DMS 273 (cell line): ENCODE measurements around the gene TNIK.
"Not testable (repeated sequence)": the region's sequence is repeated elsewhere in the genome, so short reads cannot be mapped to it uniquely, and the experiment has no call there.

ENCODE experiments used
- DNase-seq: peaks from one replicate; lab custom pipeline; 2025; ENCODE audit not compliant: unreplicated experiment; lab: John Stamatoyannopoulos, UW

The TNIK gene

DNA sequence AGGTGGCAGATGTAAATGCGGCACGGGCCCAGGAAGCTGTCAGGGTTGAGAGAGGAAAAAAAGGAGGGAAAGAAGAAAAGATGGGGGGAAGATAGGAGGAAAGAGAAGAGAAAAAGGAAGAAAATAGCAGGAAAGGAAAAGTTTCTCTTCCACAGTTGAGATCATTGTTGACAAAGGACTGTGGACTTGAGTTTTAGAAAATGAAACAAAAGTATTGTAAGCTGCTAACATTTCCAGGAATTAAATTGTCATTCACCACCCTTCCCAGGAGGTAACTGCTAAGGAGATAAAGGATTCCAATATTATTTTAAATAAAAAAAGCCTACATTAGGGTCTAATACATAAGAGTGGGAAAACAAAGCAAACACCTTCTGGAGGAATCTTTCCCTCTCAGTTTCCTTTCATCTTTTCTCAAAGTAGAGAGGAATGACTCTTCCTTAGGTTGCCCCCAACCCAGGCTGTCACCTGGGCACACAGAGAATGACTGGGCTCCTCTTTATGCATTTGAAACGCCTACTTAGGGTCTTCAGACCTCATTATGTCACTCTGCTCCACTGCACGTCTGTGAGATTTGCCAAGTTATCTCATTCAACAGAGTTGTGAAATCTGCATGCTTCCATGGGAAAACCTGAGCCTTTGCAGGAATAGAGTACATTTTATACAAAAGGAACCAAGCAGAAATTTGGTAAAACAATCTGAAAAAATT lies 194.0 kb downstream of the TNIK start:
- DNase-seq: peak; percentile 59

DNA sequence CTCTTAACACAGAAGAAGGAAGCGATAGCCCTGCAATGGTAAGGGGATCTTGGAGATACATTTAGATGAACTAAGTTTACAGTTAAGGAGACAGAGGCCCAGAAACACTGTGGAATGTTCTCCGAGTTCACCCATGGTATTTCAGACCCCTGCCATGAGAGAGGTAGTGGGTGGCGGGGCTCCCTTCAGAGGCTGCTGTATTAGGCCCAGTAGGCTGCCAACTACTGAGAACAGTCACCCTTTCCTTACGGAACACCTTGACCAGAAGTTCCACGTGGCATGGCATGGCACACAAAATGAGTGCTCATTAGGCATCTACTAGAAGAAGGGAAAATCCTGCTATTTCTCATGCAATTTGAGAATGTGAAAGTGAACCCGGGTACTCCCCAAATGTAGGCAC lies 195.4 kb downstream of the TNIK start:
- no peak for DNase-seq

DNA sequence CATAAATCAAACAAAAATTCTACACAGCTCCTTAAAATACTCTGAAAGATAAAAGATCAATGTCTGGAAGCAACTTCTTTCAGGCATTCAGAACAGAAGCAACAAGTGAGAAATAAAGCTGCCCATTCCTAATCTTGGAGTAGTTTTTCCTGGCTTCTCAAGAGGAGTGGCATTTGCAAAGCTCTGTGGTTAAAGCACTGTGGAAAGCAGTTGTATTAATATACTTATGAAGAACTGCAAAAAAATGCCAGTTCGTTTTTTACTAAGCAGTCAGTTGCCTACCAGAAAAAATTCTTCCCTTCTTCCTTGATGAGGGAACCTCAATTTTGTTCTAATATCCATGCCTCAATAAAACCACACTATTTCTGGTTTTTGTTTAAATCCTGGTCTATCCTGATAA lies 197.8 kb downstream of the TNIK start:
- DNase-seq: no peak

DNA sequence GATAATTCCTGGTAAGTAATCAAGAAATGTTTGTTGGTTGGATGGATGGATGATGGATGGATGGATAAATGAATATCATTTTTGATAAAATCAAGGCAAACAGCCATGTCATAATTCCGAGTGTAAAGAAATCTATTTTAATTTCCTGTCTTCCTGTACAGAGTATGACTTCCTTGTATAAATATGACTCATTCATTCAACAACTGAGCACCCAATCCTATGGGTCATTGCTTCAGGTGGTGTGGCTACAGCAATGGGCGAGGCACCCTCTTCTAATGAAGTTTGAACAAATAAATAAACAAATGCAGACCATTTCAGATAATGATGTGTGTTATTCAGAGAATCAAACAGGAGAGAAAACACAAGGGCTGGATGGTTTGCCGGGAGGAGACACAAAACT lies 198.7 kb downstream of the TNIK start:
- no peak for DNase-seq

DNA sequence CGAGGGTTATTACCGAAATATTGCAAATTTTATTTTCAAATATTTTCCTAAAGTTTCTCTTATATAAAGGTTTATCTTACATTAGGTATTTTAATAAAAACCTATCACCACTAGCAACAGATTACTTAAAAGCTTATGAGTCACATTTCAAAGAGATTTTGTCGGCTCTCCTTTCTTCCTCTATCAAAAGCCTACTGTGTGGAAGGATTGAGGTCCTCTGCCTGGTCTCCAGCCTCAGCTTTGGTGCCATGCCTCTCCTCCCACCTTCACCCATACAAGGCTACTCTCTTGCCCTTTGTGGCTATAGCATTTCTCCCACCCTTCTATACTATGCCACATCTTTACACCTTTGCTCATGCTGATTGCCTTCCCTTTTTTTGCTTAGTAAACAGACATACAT lies 199.3 kb downstream of the TNIK start:
- no peak for DNase-seq

DNA sequence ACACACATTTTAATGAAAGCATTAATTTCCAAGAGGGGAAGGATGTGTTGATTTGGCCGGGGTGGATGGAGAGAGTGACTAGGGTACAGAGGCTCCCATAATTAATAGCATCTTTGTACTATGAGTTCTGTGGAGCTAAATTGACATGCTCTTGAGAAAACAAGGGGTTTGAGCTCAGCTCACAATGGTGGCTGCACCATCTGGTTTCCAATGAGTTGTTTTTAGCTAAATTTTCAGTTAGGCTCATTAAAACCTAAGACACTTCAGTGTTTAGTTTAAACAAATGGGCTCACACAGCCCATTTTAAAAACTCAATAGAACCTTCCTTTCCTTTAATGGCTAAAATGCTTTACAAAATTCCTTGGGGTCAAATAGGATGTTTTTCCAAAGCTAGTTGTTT lies 199.7 kb downstream of the TNIK start:
- no peak for DNase-seq

DNA sequence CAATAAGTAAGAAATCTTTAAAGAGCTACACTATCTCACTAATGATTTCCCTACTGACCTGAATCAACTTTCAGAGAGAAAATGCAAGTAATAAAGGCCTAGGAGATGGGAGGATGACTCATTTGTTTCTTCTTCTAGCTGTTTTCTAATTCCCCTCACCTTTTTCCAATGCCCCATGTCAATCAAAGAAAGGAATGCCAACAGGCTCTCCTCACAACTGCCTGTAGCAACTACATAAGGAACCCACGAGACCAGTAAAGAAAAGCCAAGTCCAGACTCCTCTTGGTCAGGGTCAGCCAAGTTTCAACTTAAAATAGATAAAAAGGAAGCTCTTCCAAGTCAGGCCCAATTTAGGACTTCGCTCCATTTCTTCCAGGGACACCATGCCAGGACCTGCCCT lies 201.9 kb downstream of the TNIK start:
- DNase-seq: no peak

DNA sequence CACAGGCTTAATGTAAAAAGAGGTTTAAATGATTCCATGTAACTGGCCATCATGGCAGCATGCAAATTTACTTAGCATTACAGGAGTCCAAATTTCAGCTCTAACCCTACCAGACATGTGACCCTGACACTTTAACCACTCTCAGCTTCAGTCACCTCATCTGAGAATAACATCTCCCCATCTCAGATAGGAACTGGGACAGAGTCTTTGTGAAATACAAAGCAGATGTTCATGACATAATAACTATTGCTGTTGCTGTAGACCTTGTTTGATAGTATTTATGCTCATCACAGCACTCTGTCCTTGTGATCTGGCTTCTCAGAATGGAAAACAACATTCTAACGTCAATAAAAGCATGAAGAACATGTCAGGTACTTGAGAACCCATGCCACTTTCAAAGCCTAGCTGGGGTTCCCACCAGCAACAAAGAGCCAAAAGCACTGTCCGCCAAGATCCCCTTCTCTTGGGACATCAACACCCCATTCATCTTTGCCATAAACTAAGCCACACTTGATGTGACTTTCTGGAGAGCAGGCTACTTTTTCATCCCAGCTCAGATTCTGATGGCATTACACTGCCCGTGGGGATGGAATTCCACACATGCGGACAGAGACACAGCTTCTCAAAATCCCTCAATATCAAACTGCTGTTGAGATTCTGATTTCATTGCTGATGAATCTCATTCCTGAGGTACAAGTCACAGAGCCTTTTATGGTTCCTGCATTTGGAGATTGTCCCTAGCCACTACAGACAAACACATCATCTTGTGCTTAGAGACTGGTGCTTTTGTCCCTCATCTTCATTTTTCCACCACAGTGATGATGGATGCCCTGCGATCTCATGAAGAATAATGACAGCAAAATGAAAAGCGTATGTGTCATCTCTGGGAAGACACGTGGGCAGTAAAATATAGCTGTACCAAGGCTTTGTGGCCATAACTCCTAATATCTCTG lies 202.7 kb downstream of the TNIK start:
- DNase-seq: no peak

DNA sequence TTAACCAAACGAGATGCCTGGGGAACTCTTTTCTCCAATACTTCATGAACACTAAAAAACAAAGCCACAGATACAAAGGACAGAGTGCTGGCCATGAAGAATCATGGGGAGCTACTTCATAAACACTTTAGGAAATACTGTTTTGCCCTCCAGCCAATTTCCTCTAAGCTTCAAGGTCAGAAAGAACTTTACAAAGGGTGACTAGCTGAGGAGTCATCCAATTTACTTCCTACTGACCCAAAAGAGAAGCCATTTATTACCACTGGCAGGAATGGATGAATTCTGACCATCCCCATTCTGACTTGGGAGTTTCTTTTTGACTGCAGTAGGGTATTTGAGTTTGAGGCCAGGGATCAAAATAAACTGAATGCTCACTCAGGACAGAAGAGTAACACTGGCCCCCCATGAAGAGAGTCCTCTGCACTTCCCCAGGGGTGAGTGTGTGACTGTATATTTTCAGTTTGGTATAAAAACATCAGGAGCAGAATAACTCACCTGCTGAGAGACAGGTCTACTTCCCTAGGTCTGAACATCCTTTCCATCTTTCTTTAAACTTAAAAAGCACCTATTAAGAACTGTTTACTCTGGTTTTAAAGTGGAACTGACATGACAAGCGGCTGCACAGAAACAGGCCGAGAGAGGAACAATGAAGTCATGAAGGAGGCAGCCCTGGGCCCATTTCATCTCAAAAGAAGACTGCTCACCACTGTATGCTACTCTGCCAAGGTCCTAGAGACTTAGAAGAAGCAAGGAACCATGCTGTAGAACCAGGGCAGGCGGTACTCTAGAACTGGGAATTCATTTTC lies 203.6 kb downstream of the TNIK start:
- no peak for DNase-seq

DNA sequence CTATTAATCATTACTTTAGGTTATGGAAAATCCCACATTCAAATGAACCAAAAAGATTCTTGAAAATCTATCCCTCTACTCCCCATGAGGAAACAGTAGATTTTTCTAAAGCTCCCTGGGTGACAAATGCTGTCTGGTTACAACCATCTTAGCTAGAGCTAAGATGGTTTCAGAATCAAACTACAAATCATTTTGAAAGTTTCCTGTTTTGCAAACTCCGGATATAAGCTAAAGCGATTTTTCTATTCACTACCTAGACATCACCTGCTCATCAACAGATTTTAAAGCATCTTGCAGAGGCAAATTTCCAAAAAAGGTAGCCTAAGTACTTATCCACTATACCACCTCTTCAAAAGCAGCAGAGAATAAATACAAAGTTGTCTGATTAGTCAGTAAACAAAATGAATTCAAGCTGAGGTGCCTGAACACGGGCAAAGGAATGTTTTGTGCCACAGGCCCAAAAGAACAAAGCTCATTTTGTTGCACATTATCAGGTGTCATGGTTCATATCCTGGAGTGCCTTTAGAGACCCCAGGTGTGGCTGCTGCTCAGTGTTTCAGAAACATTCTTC lies 204.9 kb downstream of the TNIK start:
- DNase-seq: no peak

DNA sequence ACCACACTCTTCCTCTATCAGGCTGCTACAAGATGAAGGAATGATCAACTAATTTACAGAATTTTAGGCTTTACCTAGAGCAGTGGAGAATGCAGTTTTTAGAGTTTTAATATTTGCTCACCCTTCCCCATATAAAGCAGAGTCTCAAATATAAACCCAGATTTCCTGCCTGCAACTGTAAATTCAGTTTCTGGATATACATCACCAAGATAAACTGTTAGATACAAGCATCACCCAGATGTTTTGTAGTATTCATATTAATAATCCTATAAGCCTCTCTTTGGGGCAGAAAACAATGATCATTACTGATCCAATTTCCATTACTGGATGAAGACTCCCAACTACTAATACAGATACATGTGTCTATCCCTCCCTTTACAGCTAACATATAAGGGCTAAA lies 205.9 kb downstream of the TNIK start:
- no peak for DNase-seq

DNA sequence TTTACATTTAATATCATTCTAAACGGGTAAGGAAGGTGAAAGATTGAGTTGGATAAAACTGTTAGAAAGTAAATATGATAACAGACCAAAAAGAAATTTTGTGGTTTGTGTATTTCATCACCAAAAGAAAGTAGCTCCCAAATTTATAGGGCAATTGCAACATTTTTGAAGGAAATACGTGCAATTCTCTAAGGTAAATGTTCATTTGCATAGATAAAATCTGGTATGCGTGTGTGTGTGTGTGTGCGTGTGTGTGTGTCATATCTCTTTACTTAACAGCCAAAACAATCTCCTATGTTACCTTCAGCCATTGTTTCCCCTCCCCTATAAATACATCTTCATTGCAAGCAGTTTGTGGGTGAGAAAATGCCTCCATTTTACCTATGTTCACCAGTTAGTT lies 208.4 kb downstream of the TNIK start:
- DNase-seq: no peak

DNA sequence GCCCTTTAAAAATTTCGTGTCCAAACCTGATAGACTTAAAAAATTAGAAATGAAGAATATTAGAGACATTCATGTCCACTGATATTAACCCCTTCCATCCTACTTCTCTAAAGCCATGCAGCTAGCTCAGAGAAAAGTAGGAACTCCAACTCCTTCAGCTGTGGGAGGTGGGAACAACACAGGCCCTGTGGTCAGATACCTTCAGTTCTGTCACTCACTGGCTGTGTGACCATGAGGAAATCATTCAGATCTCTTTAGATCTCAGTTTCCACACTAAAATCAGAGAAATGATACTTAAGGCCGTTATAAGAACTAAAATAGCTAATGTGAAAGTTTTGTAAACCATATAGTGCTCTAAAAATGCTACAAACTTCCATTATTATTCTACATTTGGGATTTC lies 209.8 kb downstream of the TNIK start:
- DNase-seq: no peak

DNA sequence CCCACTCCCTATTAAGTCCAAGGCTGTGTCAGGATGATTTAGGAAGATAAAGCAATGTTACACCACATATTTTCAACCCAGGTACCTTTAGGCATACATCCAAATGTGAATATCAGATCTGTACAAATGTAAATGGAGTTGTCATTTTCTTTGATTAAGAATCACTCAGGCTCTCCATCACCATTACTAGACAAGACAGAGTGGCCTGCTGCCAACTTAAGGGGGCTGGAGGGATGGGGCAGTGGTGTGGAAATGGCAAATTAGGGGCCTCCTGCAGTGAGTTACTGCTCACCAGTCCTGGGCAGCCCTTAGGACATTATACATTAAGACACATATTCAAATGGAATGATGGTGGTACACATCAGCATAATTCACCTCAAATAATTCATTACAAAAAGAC lies 211.0 kb downstream of the TNIK start:
- no peak for DNase-seq

DNA sequence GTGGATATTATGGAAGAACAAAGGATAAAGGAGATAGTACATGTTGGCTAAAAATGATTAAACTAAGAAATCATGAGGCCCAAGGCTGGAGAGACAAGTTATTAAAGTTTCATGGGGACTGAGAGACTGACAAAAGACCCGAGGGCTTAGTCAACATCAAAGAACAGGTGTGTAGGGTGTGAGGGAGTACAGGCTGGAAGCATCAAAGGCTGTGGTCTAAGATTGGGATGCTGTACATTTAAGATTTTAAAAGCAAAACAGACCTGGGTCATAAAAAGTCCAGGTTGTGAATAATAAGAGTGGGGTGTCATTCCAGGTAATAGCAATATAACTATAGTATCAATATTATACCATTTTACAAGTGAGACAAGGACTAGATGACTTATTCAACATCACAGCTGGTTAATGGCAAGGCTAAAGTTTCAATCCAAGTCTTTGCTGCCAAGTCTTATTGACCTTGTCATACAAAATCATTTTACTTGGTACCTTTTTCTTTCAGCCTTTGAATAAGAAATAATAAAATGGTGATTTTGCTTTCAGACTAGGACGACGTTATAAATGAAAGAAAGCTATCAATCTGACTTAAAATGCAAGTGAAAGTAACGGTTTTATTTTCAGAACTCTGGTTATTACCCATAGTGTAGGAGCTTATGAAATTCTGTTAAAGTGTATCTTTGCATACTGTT lies 211.6 kb downstream of the TNIK start:
- DNase-seq: no peak

DNA sequence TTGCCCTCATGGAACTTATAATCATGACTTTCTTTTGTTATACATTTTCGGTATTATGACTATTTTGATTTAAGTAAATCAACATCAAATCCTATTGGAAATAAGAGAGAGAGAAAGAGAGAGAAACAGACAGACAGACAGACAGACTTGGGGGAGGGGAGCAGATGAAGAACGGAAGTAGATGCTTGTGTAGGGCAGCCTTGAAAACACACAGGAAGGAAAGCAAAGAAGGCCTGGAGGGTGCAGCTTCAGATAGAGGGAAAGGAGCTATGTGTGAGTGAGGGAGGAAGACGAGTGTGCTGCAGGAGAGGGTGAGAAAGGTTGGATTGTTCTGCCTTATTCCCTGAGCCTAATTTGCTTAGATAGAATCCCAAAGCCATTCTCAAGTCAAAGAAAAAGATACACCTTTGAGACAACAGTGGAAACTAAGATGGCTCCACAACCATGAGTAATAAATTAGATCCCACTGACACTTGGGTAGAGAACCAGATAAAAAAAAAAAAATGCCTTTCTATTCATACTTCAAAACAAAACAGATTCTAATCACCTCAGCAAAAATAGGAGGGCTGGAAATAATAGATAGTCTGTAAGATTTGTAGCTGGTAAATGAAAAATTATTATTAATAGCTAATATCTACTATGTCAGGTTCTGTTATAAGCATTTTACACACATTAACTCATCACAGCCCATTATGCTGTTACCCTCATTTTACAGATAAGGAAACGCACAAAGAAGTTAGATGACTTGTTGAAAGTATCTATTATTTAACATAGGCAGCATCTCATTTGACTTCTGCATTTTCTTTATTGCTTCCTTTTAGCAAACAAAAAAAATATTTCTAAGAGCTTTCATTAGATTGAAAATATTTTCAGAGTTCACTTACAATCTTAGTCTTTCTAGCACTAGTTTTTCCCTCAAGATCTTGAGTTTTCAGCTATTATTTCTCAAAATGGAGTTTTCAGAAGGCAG lies 214.1 kb downstream of the TNIK start:
- no peak for DNase-seq

DNA sequence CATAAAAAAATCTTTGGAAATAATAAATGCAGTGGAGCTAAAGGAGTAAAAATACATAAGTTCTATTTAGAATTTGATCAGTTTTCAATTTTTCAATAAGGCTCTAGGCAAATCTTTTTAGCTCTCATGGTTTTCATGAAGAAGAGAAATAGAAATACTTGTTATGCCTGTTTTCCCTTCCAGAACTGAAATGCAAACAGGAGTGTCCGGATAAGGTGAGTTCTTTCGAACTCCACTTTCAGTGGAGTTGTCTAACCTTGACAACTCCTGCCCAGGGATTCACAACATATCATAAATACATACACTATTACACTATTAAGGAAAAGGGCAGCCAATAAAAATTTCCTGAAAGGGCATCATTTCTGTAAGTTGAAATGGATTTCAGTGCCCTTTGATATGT lies 217.3 kb downstream of the TNIK start:
- no peak for DNase-seq

DNA sequence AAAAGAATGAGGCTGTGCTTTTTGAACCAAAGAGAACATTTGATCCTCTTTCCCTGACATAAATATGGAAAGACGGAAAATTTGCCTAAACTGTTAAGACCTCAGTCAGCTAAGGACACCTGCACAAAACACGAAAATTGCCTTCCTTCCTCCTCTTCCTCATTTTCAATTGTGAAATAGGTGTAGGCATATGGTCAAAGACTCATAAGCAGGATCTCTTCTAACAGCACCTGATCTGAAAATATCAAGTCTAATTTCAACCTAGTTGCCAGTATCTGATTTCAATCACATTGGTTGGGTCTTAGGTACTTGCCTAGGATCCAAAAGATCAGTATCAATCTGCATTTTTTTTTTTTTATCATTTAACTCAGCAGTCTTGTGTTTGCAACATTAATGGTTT lies 218.0 kb downstream of the TNIK start:
- no peak for DNase-seq

DNA sequence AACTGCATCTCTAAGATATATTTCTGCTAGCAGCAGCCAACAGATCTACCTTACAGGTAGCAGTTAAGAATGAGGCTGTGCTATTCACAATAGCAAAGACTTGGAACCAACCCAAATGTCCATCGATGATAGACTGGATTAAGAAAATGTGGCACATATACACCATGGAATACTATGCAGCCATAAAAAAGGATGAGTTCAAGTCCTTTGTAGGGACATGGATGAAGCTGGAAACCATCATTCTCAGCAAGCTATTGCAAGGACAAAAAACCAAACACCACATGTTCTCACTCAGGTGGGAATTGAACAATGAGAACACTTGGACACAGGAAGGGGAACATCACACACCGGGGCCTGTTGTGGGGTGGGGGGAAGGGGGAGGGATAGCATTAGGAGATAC lies 218.6 kb downstream of the TNIK start:
- DNase-seq: not testable (repeated sequence)

DNA sequence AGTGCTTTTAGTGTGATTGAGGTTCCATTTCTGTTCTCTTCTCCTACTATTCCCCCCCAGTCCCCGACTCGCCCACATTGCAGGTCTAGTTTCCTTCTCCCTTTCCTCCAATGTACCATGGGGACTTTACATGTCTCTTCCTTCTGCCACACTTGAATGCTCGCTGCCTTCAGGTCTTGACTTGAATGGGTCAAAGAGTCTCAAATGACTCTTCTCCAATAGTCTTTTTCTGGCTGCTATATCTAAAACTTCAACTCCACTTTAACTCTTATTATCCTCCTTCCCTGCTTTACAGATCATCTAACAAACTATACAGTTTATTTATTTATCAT lies 219.7 kb downstream of the TNIK start:
- no peak for DNase-seq
